Renal pelvis (tissue), 4 donors: ENCODE data around the gene VASH2. TPM values are rescaled to one million over a fixed set of nuclear protein-coding genes. Genes with fewer than 3 reads are reported as not detected.
"Not testable (repeated sequence)": the region's sequence is repeated elsewhere in the genome, so short reads cannot be mapped to it uniquely, and the experiment has no call there.

Source experiments
- DNase-seq: peaks from one replicate; pipeline ENCODE4 v3.0.0-alpha.2; 2013
- polyA plus RNA-seq, 3 donors: library from polyadenylated mRNA; unstranded; fragments of 120-200 nt; gene quantifications; one replicate each; pipeline ENCODE4 v1.2.1, GENCODE V29; 2013; ENCODE audit not compliant: insufficient read length in 3 of 3

Gene VASH2
- polyA plus RNA-seq, 3 donors, result 19.2 to 22.2 (median 21.5) TPM

GRCh38 chr1:212979340-212980122, 29.2 kb downstream of the VASH2 start:
- no peak for DNase-seq

DNA sequence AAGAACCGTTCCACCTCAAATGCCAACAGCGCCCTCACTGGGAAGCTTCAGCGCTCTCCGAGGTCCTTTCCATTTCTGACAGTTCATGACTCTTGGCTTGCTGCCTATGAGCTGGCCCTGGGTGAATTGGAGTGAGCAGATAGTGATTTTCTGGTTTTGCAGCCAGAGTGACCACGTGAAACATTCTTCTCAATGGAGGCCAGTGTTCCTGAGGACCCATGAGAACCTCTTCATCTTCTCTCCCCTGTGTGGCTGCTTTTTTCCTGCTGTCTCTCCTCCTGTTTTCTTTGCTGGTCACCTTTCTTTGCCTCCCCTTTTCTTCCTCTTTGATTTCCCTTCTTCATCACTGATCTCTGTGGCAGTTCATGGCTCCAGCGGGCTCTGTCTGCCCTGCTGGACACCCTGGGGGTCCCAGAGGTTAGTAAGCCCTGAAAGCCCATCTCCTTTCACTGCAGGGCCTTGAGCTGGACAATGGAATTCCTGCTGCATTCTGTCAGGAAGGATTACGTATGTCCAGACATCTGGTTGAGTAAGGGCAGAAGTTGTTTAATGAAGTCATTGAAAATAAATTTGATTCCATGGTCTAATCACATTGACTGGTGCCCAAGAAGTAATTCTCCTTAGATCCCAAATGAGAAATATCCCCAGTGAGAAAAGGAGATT, 29.9 kb downstream of the VASH2 start:
- DNase-seq, result no peak

GRCh38 chr1:212981025-212981495, 30.7 kb downstream of the VASH2 start:
- peak; percentile 68 for DNase-seq

- DNase-seq, result no peak
Measured at GRCh38 chr1:212981571-212982328, 31.4 kb downstream of the VASH2 start.

DNA sequence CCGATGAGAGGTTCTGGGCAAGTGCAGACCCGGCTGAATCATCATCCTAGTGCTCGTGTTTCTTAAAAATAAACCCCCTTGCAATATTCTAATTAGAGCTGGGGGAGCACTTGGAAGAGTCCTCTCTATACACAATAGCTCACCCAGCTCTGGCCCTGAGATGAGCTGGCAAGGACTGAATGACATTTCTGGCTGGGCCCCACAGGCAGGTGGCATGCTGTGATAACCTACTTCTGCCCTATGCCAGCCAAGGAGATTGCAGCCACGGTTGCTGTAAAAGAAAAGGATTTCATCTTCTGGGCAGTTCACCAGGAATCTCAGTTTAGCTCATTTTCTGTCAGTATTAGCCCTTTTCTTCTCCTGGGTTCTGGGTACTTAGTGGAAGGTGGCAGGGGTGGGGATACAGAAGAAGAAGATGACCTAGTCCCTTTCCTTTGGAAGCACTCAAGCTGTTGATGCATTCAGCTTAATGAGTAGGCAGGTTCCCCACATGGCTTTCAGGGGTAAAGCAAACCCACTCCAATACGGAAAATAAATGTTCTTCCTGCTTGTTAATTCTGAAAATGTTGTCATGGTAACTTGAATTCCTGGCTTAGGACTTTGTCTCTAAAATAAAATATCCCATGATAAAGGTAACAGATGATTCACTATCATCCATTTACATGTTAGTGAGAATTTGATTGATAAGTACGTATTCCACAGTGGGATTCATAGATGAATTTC, 32.2 kb downstream of the VASH2 start:
- DNase-seq, result no peak

- no peak for DNase-seq
Measured at GRCh38 chr1:212983482-212983881, 33.1 kb downstream of the VASH2 start.

GRCh38 chr1:212984522-212985291, 34.4 kb downstream of the VASH2 start:
- DNase-seq, result no peak

- DNase-seq, result no peak
Measured at GRCh38 chr1:212986551-212986950, 36.2 kb downstream of the VASH2 start.

DNA sequence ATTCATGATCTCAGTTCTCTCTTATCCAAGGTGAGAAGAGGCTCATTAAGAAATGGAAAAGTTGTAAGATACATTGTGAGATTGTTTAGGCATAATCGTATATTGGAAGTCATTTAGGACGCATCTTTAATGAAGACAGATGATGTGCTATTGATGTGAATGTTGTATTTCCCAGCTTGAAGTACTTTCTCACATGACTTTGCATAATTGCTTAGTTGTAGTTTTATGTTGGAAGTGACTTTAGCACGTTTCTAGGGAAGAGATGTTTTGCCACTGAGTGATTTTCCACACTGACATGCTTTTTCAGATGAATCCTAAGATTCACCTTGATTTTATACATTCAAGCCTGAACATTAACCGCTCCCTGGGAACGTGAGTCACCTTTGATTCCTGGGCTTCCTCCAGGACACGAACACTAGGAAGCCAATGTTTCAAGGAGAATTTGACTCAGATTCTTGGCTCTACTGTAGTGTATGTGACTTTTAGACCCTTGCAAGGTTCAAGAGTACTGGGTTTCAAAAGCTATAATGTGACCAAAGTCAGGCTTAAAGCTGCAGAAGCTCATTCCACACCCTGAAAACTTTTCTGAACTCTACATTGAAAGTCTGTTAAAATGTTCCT, 37.5 kb downstream of the VASH2 start:
- no peak for DNase-seq

GRCh38 chr1:212990276-212990675, 39.9 kb downstream of the VASH2 start:
- no peak for DNase-seq

- DNase-seq, result not testable (repeated sequence)
Measured at GRCh38 chr1:212993960-212994359, 43.6 kb downstream of the VASH2 start.

DNA sequence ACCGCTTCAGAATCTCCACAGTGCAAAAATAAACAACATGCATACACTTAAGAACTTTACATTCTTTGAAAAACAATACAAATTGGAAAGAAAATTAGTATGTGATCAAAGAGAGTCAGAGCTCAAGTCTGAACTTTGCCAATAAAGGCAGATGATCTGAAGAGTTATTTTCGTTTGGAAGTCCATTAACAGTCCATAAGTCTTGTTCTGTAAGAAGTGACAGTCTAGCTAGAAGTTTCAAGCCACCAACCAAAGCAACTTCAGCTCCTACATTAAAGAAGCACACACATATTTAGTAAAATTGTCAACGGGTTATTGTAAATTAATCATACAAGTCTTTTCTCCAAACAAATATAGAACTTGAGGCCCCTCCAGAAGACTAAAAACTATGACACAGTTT, 44.6 kb downstream of the VASH2 start:
- DNase-seq, result no peak

GRCh38 chr1:213003256-213003655, 52.9 kb downstream of the VASH2 start:
- no peak for DNase-seq

- DNase-seq, result no peak
Measured at GRCh38 chr1:213008564-213008963, 58.2 kb downstream of the VASH2 start.

DNA sequence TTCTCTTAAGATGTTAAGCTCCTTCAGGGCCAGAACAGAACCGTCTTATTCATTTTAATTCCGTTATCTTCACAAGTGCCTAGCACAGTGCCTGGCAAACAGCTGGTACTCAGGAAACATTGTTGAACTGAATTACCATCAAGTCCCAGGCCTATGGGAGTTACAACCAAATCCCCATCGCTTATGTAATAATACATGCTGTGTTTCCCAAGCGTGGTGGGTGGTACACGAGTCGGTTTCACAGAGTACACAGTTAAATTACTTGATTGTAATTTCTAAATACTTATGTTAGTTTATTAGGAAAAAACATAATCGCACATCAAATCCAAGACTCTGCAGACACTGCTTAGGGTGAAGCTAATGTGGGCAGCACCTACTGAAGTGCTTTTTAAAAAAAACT, 64.3 kb downstream of the VASH2 start:
- no peak for DNase-seq

- DNase-seq, result peak; percentile 98
Measured at GRCh38 chr1:213015099-213016050, 65.0 kb downstream of the VASH2 start, which contains the start of gene ANGEL2. Gene ANGEL2 (minus strand): TSS chr1:213015867. CDS start chr1:213015671, 196 bp downstream.

- no peak for DNase-seq
Measured at GRCh38 chr1:213017447-213018273, 67.3 kb downstream of the VASH2 start.

- no peak for DNase-seq
Measured at GRCh38 chr1:213019450-213019849, 69.1 kb downstream of the VASH2 start.
